TTC549 (cell line): ENCODE data around the gene IL5RA.

Source experiments
- FAIRE-seq: peaks from 2 replicates; lab custom pipeline; 2012; peaks lifted over from hg19 to GRCh38; lab: Jason Lieb, UNC

Gene IL5RA

GRCh38 chr3:3064297-3064696 lies 45.9 kb downstream of the IL5RA start:
- no peak for FAIRE-seq

- FAIRE-seq, result no peak
These were observed 50.5 kb downstream of the IL5RA start for GRCh38 chr3:3059645-3060044.

GRCh38 chr3:3053974-3054373 lies 56.2 kb downstream of the IL5RA start:
- no peak for FAIRE-seq

GRCh38 chr3:3038201-3038991 lies 71.8 kb downstream of the IL5RA start:
- no peak for FAIRE-seq

GRCh38 chr3:3037156-3037555 lies 73.0 kb downstream of the IL5RA start:
- no peak for FAIRE-seq

GRCh38 chr3:3031326-3031725 lies 78.8 kb downstream of the IL5RA start:
- FAIRE-seq, result no peak

- FAIRE-seq, result no peak
These were observed 82.1 kb downstream of the IL5RA start for GRCh38 chr3:3027976-3028567.

- FAIRE-seq, result no peak
These were observed 86.9 kb downstream of the IL5RA start for GRCh38 chr3:3023111-3023745.

GRCh38 chr3:3020209-3020608 lies 90.0 kb downstream of the IL5RA start:
- no peak for FAIRE-seq
